ENCODE results near the gene STRAP.
"Not testable (repeated sequence)": the region's sequence is repeated elsewhere in the genome, so short reads cannot be mapped to it uniquely, and the experiment has no call there.

Gene STRAP

DNA sequence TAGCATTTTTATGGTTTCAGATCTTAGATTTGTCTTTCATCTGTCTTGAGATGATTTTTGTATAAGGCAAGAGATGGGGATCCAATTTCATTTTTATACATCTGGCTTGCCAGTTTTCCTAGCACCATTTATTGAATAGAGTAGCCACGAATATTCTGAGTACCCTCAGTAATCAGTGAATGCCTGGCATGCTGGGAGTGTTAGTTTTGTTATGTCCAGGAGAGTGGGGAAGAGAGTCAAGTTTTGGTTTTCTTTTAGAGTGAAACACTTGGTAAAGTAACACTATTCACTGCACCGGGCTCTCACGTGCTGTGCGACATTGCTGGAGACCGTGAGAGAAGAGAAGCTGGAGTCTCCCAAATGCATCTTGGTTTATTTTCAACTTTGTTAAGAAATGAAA lies 60.3 kb downstream of the STRAP start:
- H3K27me3 ChIP-seq (ENCODE audit: control insufficient read depth, insufficient read depth, low read length): no peaks in the 10 kb centered on the region

GRCh38 chr12:15943519-15943918 lies 61.3 kb downstream of the STRAP start:
- not testable (repeated sequence) for H3K4me1 ChIP-seq; H3K9me3 ChIP-seq (ENCODE audit: control insufficient read depth, low read length); H3K4me3 ChIP-seq (ENCODE audit: low read depth, low read length); H3K27ac ChIP-seq; H2AFZ ChIP-seq; H3K9ac ChIP-seq; H3K27me3 ChIP-seq (ENCODE audit: control insufficient read depth, insufficient read depth, low read length); H3K4me2 ChIP-seq (ENCODE audit: low read length); H3K36me3 ChIP-seq (ENCODE audit: control insufficient read depth, insufficient read depth, low read length)
- peaks cover 27% of the 10 kb centered on the region for H3K79me2 ChIP-seq

More for the DNA sequence above, 60.3 kb downstream of the STRAP start:
- no peak for TF ChIP-seq CTCF (IDR thresholded peaks at IDR 0.05)
- Histone ChIP-seq H3K79me2 (peaks cover 19% of the 10 kb centered on the region), H3K27ac (no peak overlapping the region), H3K4me3 (ENCODE audit: low read depth, low read length) (no peak overlapping the region), H3K9me3 (ENCODE audit: control insufficient read depth, low read length) (no peaks in the 10 kb centered on the region), H3K9ac (no peak overlapping the region), H3K4me2 (ENCODE audit: low read length) (no peak overlapping the region), H3K4me1 (no peaks in the 10 kb centered on the region), H2AFZ (no peak overlapping the region), H3K36me3 (ENCODE audit: control insufficient read depth, insufficient read depth, low read length) (no peaks in the 10 kb centered on the region)

- H3K27ac ChIP-seq; H3K4me3 ChIP-seq (ENCODE audit: low read depth, low read length); H3K36me3 ChIP-seq (ENCODE audit: control insufficient read depth, insufficient read depth, low read length); H3K9me3 ChIP-seq (ENCODE audit: control insufficient read depth, low read length); H3K27me3 ChIP-seq (ENCODE audit: control insufficient read depth, insufficient read depth, low read length); H3K4me1 ChIP-seq; H3K4me2 ChIP-seq (ENCODE audit: low read length); H3K9ac ChIP-seq; H2AFZ ChIP-seq: not testable (repeated sequence)
- H3K79me2 ChIP-seq: peaks cover 35% of the 10 kb centered on the region
Observed at GRCh38 chr12:15948461-15948860, 66.3 kb downstream of the STRAP start.

All from parathyroid adenoma (tissue), 2 donors.